Left ventricle myocardium inferior (tissue), 1 donor: ENCODE measurements around the gene KCNA1. TPM values are rescaled to one million over a fixed set of nuclear protein-coding genes. Genes with fewer than 3 reads are reported as not detected.

Experiments
- DNase-seq: peaks from one replicate; pipeline ENCODE4 v3.0.0-alpha.2; 2020
- H3K27ac ChIP-seq: fragments of 200-600 bp; replicated peaks from 2 replicates; pipeline ENCODE4 v1.8.0; 2021
- H3K27me3 ChIP-seq: fragments of 200-600 bp; 2 replicates; pipeline ENCODE4 v1.8.0; 2021; ENCODE audit warnings: low read depth
- H3K36me3 ChIP-seq: fragments of 200-600 bp; 2 replicates; pipeline ENCODE4 v1.8.0; 2021
- H3K4me1 ChIP-seq: fragments of 200-600 bp; 2 replicates; pipeline ENCODE4 v1.8.0; 2021
- H3K4me3 ChIP-seq: fragments of 200-600 bp; 2 replicates; pipeline ENCODE4 v1.8.0; 2021; ENCODE audit warnings: mild to moderate bottlenecking, moderate library complexity
- H3K9me3 ChIP-seq: fragments of 200-600 bp; replicated peaks from 2 replicates; pipeline ENCODE4 v1.8.0; 2021
- intact Hi-C: fragments of 100-400 bp; cut with micrococcal nuclease; formaldehyde crosslinking; loops from one replicate; pipeline ENCODE4 v1.11.0; 2022
- total RNA-seq: library from RNA; stranded (reverse); fragmentation: NEBNext Ultra II Directional; extraction: Animal tissue kit (Norgen Biotek cat#: 25700); gene quantifications from one replicate; pipeline ENCODE4 v1.2.1, GENCODE V29; 2021
- TF ChIP-seq, protein P1 (sequence below): fragments of 200-600 bp; IDR thresholded peaks from 2 replicates; pipeline ENCODE4 v1.8.0; 2021; ENCODE audit warnings: antibody characterized with exemption, mild to moderate bottlenecking, borderline replicate concordance
- donor health status: DM: no; HTN: yes; CAD: no; lungs with severe emphysema.

KCNA1 gene
- total RNA-seq, 1 donor from 2014 or later, result not detected

DNA sequence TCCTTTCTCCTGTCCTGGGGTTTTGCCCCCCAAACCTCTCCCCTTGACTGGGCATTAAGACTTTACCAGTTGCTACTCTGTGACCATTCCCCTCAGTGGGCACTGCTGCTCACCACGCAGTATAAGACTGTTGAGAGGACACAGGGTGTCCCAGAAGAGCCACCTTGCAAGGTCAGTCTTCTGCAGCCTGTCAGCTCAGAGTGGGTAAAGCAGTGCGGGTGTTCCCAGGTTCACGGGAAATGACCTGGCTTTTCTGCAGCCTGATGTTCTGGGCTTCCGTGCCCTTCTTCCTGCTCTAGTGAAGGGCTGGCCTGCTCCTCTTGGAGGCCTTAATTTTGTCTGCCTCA is 34.2 kb downstream of the KCNA1 start:
- H3K4me1 ChIP-seq, result no peaks in the 10 kb centered on the region
- TF ChIP-seq, protein P1, sequence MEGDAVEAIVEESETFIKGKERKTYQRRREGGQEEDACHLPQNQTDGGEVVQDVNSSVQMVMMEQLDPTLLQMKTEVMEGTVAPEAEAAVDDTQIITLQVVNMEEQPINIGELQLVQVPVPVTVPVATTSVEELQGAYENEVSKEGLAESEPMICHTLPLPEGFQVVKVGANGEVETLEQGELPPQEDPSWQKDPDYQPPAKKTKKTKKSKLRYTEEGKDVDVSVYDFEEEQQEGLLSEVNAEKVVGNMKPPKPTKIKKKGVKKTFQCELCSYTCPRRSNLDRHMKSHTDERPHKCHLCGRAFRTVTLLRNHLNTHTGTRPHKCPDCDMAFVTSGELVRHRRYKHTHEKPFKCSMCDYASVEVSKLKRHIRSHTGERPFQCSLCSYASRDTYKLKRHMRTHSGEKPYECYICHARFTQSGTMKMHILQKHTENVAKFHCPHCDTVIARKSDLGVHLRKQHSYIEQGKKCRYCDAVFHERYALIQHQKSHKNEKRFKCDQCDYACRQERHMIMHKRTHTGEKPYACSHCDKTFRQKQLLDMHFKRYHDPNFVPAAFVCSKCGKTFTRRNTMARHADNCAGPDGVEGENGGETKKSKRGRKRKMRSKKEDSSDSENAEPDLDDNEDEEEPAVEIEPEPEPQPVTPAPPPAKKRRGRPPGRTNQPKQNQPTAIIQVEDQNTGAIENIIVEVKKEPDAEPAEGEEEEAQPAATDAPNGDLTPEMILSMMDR, result no peak
- DNase-seq, result no peak
- H3K27ac ChIP-seq, result no peak overlapping the region
- intact Hi-C loops, result no loop called here
- H3K36me3 ChIP-seq, result no peaks in the 10 kb centered on the region
- peaks cover 53% of the 10 kb centered on the region for H3K27me3 ChIP-seq
- no peaks in the 10 kb centered on the region for H3K9me3 ChIP-seq
- no peak overlapping the region for H3K4me3 ChIP-seq

DNA sequence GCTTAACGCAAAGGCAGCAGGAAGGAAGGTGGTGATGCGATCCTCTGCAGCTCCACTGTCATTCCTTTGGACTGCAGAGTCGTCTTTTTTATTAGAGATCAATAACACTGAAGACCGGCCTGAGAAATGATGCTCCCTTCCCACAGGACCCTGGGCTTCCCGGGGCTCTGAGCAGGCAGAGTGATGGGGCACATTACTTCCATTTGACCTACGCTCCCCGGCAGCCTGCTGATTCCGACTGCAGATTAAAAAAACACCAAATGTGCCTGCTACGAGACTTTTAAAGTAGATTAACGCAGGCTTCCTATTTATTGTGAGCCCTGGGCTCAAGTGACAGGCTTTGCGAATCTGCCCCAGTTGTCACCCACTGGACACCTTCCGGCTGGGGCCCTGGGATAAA is 37.5 kb downstream of the KCNA1 start:
- H3K27me3 ChIP-seq, result peaks cover 84% of the 10 kb centered on the region
- no peak overlapping the region for H3K27ac ChIP-seq
- H3K4me3 ChIP-seq, result no peak overlapping the region
- TF ChIP-seq, protein P1, result no peak
- no peaks in the 10 kb centered on the region for H3K4me1 ChIP-seq
- H3K36me3 ChIP-seq, result no peaks in the 10 kb centered on the region
- DNase-seq, result no peak
- no peaks in the 10 kb centered on the region for H3K9me3 ChIP-seq
- intact Hi-C loops, result no loop called here

DNA sequence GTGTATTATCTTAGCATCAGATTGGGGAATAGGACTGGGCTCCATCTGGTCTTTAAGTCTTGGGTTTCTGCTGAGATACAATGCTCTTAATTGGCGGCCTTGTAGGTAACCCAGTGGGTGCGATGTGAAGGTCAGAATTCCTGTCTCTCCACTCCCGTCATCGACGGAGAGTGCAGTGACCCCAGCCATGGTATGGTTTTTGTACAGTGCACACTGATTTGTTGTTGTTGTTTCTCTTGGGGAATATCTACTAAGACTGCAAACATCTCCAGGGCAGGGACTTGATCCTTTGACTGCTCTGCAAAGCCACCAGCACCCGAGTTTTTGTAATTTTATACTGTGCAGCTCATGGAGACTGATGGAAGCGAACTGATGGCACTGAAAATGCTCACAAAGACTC is 41.4 kb downstream of the KCNA1 start:
- H3K9me3 ChIP-seq, result no peaks in the 10 kb centered on the region
- DNase-seq, result no peak
- H3K4me3 ChIP-seq, result no peak overlapping the region
- intact Hi-C loops, result no loop called here
- H3K4me1 ChIP-seq, result no peaks in the 10 kb centered on the region
- H3K27ac ChIP-seq, result no peak overlapping the region
- TF ChIP-seq, protein P1, result no peak
- peaks cover 93% of the 10 kb centered on the region for H3K27me3 ChIP-seq
- no peaks in the 10 kb centered on the region for H3K36me3 ChIP-seq

DNA sequence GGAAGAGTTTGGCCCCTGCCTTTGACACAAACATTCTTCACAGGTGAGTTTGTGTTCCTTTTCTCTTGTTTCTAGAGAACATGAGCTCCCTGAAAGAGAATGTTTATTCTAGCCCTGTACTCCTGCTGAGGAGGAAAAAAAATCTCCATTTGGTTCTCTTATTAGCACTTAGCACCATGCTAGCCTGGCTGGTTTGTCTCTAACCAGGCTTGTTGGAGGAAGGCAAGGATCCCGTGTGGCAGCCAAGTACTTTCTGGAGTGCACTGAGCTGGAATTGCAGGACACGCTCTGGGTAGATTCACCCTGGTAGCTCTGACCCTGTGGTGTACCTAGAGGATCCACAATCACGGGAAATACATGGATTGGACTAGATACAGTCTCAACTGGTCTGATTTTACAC is 41.9 kb downstream of the KCNA1 start:
- Histone ChIP-seq H3K27ac (no peak overlapping the region), H3K4me1 (no peaks in the 10 kb centered on the region), H3K36me3 (no peaks in the 10 kb centered on the region), H3K4me3 (no peak overlapping the region), H3K9me3 (no peaks in the 10 kb centered on the region), H3K27me3 (peaks cover 93% of the 10 kb centered on the region)
- intact Hi-C loops, result no loop called here
- TF ChIP-seq, protein P1, result no peak
- no peak for DNase-seq

DNA sequence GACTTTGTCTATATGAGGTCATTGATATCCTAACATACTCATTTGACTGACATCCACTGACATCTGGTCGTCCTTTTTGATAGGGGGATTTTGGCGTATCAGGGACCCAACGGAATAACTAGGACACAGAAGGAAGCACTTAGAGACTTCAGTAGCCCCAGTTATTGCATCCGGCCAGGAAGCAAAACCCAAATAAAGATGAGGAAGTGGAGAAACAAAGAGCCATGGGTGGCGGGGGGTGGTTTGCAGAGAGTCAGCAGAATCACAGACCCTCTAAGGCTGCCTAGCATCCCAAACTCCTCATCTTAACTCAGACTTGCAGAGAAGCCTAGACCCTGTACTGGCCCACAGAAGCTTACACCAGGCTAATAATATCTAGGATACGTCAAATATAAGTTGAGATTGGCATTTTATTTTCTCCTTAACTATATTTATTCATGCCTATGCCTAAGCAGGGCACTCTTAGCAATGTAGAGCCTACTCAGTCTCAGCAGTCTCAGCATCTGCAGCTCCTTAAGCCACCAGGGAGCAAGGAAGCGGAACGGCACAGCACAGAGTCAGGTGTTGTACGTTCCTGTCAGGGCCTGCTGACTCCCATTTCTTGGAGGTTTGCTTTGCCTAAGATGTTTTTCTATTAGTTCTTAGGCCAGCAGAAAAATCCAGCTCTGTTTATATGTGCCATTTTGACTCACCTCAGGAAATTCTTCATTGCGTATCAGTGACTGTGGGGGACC is 45.1 kb downstream of the KCNA1 start:
- intact Hi-C loops, result no loop called here
- H3K27ac ChIP-seq, result no peak overlapping the region
- H3K9me3 ChIP-seq, result no peaks in the 10 kb centered on the region
- no peaks in the 10 kb centered on the region for H3K36me3 ChIP-seq
- peaks cover 90% of the 10 kb centered on the region for H3K27me3 ChIP-seq
- H3K4me3 ChIP-seq, result no peak overlapping the region
- H3K4me1 ChIP-seq, result no peaks in the 10 kb centered on the region
- TF ChIP-seq, protein P1, result no peak
- no peak for DNase-seq
